VCaP (cell line): Measurements from ENCODE around the gene TESPA1.

Experiments
- H3K27ac ChIP-seq: fragments of 450-650 bp; 2 replicates; pipeline ENCODE4 v1.5.1; 2017
- CTCF ChIP-seq: fragments of 450-650 bp; conservative IDR thresholded peaks from 2 replicates; pipeline ENCODE4 v1.5.1; 2017; ENCODE audit warnings: mild to moderate bottlenecking, moderate library complexity

TESPA1 gene

GRCh38 chr12:54981796-54982195 lies 2.8 kb downstream of the TESPA1 start:
- no peak overlapping the region for H3K27ac ChIP-seq
- no peak for TF ChIP-seq CTCF

GRCh38 chr12:54980341-54980740 lies 4.2 kb downstream of the TESPA1 start:
- no peak for TF ChIP-seq CTCF
- H3K27ac ChIP-seq: no peak overlapping the region

- no peak overlapping the region for H3K27ac ChIP-seq
These were observed 6.7 kb downstream of the TESPA1 start for GRCh38 chr12:54977857-54978256.

GRCh38 chr12:54977155-54977554 lies 7.4 kb downstream of the TESPA1 start:
- TF ChIP-seq CTCF: no peak
- no peak overlapping the region for H3K27ac ChIP-seq

More at GRCh38 chr12:54977857-54978256, 6.7 kb downstream of the TESPA1 start:
- TF ChIP-seq CTCF: no peak

GRCh38 chr12:54975875-54976274 lies 8.7 kb downstream of the TESPA1 start:
- TF ChIP-seq CTCF: no peak
- no peak overlapping the region for H3K27ac ChIP-seq

- H3K27ac ChIP-seq: no peak overlapping the region
- TF ChIP-seq CTCF: no peak
These were observed 9.3 kb downstream of the TESPA1 start for GRCh38 chr12:54975272-54975671.

GRCh38 chr12:54974279-54974678 lies 10.3 kb downstream of the TESPA1 start:
- H3K27ac ChIP-seq: no peak overlapping the region
- TF ChIP-seq CTCF: no peak

GRCh38 chr12:54973556-54973955 lies 11.0 kb downstream of the TESPA1 start:
- TF ChIP-seq CTCF: no peak
- H3K27ac ChIP-seq: no peak overlapping the region
